HG03520 (cell line): ENCODE results near the gene LANCL1.
A peak's percentile ranks its signal among the peaks of the same experiment; 100 is the strongest.

Experiments
- ATAC-seq: cut with Tn5 transposase; IDR thresholded peaks from one replicate; pipeline ENCODE4 v1.9.1; 2021; ENCODE audit warnings: mild to moderate bottlenecking, moderate library complexity; ENCODE audit not compliant: unreplicated experiment

The LANCL1 gene

DNA sequence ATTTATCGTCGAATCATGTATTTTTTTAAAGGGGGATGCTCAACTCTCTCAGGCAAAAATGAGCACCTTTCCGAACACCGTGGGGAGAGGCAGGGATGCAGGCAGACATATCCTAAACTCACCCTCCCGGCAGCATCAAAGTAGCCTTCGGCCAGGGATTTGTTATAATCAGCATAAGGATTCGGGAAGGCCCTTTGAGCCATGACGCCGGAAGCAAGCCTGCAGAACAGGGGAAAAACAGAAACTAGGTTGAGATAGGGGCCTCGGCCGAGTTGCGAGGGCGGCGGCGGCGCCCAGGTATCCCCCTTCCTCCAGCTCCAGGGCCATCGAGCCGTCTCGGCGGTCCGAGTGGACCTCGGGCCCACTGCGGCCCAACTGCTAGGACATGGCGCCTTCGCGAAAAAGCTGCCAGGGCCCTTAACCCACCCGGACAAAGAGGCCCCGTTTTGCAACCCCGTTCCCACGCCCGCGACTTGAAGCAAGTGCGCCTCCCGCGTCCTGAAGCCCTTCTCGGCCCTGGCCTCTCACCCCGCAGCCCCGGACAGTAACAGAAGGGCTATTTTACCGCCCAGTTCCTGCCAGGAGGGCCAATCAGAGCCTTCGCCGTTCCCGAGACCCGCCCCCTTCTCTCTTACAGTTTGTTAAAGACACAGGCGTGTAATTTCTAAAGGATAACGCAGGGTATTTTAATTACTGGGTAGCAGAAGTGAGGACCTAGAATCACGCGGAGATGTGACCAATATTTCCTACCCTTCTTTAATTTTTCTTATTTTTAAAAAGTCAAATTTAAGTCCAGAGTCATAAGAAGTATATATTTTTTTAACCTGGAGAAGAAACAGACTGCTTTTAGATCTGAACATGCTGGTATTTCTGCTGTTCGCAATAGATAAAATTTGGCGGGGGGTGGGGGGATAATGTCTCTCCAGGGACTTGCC, at the start of gene LANCL1:
TSS of gene LANCL1 (minus strand) at position 566 of the 935 bp plus-strand sequence. CDS start at position 203, 363 bp downstream.
- ATAC-seq, result peak; percentile 100

- ATAC-seq, result no peak
These were observed 48.0 kb upstream of the LANCL1 start for GRCh38 chr2:210524533-210524932.

DNA sequence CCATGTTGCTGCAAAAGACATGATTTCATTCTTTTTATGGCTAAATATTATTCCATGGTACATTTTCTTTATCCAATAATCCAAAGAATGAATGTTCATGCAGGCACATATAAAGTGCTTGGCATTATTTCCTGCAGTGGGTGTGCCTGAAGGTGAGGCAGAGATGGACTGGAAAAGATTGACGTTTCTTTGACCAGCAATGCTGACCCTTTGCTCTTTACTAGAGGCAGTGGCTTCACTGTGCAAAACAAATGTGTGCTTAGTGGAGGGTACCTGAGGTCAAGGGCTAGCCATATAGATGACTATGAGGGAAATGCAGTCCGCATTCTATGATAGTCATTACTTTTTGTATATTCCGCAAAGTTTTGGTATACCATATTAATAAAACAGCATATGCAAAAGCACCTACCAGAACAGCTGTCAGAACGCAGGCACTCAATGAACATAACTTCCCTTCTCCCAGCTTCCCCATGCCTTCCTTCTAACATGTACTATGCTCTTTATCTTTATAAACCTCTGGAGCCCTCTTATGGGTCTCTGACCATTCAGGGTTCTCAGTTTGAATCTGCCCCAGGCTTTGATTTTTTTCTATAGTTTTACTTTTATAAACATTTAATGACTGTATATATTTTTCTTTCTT, 47.2 kb upstream of the LANCL1 start:
- ATAC-seq, result no peak

GRCh38 chr2:210522399-210522798, 45.8 kb upstream of the LANCL1 start:
- no peak for ATAC-seq

DNA sequence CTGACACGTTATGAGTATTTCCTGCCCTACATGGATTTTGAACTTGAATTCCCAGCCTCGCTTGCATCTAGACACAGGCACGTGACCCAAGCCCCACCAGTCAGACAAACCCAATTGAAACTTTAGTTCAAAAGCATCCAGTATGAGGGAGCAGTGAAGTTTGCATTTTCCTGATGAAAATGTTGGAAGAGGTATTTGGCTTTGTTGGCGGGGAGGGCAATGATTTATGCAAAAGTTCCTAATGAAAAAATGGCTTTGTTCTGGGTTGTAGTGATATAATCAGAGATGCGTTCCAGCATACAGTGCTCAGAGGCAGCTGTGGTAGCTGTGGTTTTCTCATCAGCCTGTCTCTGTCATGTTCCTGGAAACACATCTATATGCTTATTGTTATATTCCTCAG, 43.0 kb upstream of the LANCL1 start:
- no peak for ATAC-seq

- no peak for ATAC-seq
These were observed 40.7 kb upstream of the LANCL1 start for GRCh38 chr2:210517264-210517663.

- ATAC-seq, result no peak
These were observed 39.4 kb upstream of the LANCL1 start for GRCh38 chr2:210515911-210516310.

GRCh38 chr2:210503725-210504191, 27.2 kb upstream of the LANCL1 start:
- ATAC-seq, result no peak

DNA sequence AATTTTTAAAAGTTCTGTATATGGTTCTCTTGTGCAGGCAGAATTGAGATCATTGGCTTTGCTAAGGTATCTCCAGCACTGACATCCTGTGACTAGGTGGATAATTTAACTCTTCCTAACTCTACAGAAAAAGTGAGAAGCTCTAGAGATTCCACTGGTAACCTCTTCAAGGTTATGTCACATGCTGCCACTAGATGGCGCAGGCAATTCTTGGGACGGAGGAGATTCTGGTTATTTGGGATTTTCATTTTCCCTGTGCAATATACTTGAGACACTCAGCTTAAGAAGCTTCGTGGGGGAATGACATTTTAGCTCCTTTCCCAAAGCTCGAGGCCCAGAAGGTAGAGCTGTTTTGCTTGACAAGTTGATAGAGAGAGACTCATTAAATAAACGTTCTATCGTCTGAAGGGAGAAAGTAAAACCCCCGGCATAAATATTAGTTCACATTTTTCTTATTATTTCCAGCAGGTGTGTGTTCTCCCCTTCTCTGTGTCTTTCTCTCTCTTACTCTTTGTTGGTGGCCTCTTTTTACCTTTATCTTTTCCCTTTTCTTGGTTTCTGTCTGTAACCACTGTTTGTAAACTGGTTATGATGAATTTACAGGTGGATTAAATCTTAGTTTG, 26.6 kb upstream of the LANCL1 start:
- ATAC-seq, result peak; percentile 88

DNA sequence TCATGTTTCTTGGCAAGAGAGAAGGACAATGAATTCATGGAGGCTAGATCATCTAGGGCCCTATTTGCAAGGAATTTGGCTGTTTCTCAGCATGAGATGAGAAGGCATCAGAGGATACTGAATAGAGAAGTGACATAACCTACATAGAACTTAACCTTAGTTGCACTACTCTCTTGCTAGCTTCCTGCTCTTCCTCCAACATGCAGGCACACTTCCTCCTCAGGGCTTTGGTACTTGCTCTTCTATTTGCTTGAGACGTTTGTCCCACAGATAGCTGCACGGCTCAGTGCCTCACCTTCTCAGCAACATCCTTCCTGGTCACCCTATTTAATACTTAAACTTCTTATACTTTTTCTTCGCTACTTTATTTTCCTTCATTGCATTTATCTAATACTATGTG, 20.0 kb upstream of the LANCL1 start:
- ATAC-seq, result peak; percentile 57

DNA sequence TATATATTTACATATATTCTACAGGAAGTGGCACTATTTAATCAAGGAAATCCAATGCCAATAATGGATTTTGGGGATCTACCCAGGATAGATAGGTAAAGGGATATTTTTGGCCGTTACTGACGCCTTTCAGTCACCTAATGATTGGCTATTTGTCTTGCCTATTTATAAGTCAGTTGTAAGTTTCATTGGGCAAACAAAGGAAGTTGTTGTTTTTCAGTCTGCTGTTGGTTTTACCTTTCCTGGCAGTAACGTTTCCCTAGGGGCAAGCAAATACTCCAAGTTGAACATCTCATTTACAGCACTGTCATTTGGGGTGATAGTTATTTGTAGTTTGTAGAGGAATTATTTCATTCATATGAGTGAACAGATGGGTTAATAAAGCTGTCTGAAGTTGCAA, 17.0 kb upstream of the LANCL1 start:
- ATAC-seq, result no peak

- ATAC-seq, result no peak
These were observed 5.1 kb upstream of the LANCL1 start for GRCh38 chr2:210481601-210482175.

DNA sequence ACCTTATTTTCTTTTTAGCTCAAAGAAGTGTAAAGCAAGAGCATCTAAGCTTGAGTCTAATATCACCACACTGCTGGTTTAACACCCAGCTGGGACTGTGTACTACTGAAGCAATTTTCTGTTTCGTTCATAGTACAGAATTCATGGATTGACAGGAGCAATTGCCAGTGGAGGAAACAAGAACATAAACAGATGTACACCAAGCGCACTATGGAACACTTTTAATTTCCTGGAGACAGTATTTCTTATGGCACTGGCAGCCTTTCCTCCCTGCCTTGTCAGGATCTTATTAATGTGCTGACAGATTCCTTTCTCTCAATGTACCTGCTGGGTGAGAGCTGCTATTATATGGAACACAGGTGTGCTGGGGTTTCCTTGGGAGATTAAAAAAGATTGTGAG, 4.2 kb upstream of the LANCL1 start:
- no peak for ATAC-seq

- ATAC-seq, result no peak
These were observed 3.5 kb upstream of the LANCL1 start for GRCh38 chr2:210480079-210480478.

- ATAC-seq, result no peak
These were observed 2.1 kb upstream of the LANCL1 start for GRCh38 chr2:210478661-210479060.

GRCh38 chr2:210477496-210477895, 937 bp upstream of the LANCL1 start:
- ATAC-seq, result no peak

GRCh38 chr2:210475706-210476105, 853 bp downstream of the LANCL1 start:
- ATAC-seq, result no peak

GRCh38 chr2:210474776-210475175, 1.8 kb downstream of the LANCL1 start:
- ATAC-seq, result no peak

GRCh38 chr2:210461401-210461800, 15.2 kb downstream of the LANCL1 start:
- ATAC-seq, result peak; percentile 50

DNA sequence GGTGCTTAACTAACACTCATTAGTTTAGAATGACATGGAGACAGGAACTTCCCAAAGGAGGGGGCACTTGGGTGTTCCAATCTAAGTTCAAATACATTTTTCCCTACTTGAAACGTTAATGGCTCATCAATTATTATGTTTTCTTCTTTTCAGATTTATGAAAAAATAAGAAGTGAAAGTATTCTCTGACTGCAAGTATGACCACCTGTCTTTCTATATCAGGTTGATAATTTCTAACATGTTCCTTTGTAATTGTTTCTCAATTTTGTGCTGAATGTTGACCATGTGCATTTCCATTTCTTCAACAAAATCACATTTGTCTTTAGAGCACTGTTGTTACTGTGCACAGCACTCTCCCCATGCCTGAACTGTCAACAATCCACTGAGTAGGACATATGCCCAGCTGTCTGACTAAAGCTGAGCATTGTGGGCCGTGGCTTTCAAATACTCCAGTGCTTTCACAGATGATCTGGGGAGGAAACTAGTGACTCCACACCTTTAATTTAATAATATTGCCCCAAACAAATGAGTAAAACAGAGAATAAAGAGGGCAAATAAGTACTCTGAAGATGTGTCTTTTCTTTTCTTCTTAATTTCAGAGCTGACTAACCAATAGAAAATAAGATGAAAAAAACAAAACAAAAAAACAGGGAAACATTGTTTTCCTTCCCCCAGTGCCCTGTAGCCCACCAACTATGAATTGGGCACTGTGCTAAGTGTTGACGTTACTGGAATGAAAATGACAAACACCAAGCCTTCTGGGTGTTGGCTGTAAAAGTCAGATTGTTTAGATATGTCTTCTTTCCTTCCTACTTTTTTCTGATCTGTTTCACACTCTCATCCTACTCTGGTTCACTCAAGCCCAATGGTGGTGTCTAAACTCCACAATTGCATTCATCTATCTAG, 16.0 kb downstream of the LANCL1 start:
- ATAC-seq, result peak; percentile 46
